NK-92 treated with Interleukin-12 subunit alpha and Interleukin-12 subunit beta, amount 100 ng/mL, for 24 hours (cell line): ENCODE data around the gene UVRAG.

Experiments used
- DNase-seq: peaks from one replicate; lab custom pipeline; 2025; lab: John Stamatoyannopoulos, UW

The UVRAG gene

DNA sequence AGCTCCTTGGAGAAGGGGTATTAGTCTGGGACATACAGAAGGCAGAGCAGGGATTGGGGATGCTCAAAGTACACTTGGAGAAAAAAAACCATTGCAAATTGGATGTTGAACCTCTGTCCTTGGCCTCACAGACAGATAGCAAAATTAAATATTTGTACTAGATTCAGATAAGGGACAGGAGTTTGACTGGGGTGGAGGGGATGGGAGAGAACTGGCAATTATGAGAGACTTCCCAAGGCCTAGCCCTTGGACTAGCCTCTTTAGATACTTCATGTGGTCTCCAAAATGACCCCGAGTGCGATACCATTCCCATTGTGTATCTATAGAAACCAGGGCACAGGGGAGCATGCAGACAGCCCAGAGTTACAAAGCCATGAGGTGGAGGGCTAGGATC is 30.9 kb upstream of the UVRAG start:
- no peak for DNase-seq

DNA sequence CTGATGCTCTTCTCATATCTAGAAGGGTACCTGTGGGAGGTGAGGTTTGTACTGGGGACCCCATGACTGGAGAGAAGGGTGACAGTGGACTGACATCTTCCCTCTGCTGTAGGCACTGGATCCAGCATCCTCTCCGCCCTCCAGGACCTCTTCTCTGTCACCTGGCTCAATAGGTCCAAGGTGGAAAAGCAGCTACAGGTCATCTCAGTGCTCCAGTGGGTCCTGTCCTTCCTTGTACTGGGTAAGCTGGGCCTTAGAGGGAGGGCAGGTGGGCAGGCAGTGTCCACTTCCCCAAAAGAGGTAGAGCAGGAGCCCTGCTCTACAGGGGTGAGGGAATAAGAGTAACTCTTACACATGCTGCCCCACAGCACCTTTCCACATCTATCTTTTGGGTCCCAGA is 30.5 kb upstream of the UVRAG start:
- DNase-seq: no peak

GRCh38 chr11:75785187-75785586 is 29.8 kb upstream of the UVRAG start:
- no peak for DNase-seq

GRCh38 chr11:75786101-75786736 is 28.8 kb upstream of the UVRAG start:
- no peak for DNase-seq

DNA sequence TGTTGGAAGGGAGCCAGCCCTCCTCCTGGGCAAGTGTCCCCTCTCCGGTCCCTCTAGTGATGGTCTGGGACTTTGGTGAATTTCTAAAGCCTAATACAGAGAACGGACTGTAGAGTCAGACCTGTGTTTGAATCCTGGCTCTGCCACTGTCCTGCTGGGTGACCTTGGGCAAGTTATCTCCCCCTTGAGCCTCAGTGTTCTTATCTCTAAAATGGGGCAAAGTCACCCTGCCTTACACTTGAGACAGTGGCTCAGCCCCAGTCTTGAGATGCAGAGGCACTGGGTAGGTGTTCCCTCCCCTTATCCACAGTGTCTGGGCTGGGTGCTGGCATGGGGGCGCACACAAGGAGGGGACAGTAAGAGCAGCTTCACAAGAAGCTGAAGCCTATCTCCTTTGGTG is 25.5 kb upstream of the UVRAG start:
- no peak for DNase-seq

GRCh38 chr11:75790986-75791385 is 24.0 kb upstream of the UVRAG start:
- no peak for DNase-seq

GRCh38 chr11:75792127-75792731 is 22.8 kb upstream of the UVRAG start:
- no peak for DNase-seq

DNA sequence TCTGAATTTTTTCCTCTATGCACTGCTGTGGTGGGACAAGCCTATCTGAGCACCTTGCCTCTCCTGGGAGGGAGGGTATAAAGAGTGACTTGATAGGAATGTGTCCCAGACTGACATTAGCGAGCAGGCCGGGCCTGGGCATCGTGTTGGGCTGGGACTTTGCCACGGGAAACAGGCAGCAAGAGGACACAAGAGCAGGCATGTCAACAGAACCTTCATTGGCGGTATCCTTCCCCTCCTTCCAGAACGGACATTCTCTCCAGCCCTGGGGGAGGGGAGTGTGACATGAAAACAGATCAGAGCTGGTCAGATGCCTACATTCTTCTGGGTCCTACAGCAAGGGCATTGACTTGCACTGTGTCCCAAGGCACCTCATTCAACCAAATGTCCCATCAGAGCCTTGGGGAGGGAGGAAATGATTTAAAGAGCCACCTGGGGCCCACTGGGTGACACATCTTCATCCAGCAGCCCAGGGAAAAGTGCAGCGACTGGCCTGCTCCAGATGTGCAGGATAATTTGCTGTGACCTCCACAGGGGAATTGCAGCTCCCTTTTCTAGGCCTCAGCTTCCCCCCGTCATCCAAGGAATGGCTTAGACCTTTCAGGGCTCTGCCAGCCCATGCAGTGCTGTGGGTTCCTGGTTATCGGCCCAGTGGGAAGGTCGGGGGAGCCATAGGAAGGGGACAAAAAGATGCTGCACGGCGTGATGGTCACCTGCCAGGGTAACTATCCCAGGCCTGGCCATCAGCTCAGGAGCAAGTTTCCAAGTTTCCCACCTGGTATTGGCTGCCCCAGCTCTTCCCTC is 21.8 kb upstream of the UVRAG start:
- DNase-seq: no peak

- DNase-seq: no peak
Observed at GRCh38 chr11:75793966-75794365, 21.0 kb upstream of the UVRAG start.

DNA sequence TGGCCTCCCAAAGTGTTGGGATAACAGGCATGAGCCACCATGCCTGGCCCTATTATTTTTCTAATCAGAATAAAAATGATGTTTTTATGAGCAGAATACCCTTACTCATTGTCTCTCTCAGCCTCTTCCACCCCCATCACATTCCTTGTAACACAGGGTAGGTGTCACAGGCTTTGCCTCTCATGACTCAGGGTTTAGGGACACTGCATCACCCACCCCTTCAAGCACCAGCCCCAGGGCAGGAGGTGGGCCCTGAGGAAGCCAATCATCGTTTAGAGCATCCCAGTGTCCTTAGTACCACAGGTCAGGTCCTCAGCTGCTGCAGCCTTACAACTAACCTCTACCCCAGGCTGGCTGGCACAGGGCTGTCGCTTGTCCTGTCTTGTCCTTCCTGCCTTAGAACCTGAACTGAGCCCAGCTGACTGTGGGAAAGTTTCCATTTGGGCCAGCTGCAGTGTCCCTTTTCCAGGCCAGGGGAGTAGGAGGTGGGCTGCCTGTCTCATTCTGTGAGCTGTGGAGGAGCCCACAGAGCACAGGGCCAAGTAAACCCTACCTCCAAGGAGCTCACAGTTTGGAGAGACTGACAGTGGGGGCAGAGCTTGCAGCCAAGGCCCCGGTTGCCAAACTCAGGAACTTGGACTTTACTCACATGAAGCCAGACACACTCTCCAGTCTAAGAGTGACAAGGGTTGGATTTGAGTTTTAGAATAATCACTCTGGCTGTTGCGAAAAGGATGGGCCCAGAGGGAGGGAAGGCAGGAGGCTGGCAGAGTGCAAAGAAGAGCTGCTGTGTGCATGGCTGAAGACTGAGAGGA is 19.5 kb upstream of the UVRAG start:
- DNase-seq: no peak

DNA sequence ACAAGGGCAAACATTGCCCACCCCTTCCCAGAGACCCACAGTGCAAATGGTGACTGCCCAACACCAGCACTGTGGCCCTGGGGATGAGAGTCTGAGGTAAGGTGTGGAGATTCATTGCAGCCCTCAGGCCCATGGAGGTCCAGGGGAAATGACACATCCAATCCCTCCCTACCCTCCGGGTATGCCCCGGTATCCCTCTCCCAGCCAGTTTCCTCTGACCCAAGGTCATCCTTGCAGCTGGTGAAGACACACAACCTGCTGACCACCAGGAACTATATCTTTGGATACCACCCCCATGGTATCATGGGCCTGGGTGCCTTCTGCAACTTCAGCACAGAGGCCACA is 18.9 kb upstream of the UVRAG start:
- DNase-seq: no peak

DNA sequence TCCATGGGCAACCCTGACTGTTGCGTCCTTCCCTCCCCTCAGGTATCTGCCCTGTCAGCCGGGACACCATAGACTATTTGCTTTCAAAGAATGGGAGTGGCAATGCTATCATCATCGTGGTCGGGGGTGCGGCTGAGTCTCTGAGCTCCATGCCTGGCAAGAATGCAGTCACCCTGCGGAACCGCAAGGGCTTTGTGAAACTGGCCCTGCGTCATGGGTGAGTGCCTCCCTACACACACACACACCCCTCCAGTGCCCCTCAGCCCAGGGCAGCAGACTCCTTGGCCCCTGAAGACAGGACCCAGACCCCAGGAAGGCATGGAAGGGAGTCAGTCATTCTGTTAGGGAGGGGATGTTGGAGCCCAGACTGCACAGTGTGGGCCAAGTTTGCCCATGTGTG is 17.9 kb upstream of the UVRAG start:
- DNase-seq: no peak

DNA sequence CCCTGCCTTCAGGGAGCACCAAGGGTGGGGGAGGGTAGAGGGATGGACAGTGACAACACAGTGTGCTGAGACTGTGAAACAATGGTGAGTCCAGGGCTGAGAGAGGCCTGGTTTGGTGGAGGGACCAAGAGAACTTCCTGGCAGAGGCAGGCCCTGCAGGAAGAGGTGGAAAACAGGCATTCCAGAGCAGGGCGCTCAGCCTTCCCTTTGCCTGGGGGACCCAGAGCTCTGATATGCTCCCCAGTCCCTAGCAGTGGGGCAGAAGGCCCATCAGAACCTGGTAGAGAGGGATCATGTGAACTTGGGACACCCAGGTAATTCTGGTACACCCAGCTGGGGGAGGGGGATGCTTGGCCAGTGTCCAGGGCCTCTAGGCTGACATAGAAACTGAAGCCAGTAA is 17.2 kb upstream of the UVRAG start:
- no peak for DNase-seq

DNA sequence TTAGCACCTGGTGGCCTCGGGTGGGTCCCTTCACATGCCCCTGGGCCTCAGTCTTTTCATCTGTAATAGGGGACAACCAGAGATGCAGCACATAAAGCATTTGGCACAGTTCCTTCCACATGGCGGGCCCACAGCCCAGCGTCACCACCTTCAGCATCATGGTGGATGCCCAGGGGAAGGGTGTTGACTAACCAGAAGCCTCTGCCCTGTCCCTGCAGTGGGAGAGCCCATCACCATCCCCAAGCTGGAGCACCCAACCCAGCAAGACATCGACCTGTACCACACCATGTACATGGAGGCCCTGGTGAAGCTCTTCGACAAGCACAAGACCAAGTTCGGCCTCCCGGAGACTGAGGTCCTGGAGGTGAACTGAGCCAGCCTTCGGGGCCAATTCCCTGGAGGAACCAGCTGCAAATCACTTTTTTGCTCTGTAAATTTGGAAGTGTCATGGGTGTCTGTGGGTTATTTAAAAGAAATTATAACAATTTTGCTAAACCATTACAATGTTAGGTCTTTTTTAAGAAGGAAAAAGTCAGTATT is 14.8 kb upstream of the UVRAG start:
- no peak for DNase-seq

DNA sequence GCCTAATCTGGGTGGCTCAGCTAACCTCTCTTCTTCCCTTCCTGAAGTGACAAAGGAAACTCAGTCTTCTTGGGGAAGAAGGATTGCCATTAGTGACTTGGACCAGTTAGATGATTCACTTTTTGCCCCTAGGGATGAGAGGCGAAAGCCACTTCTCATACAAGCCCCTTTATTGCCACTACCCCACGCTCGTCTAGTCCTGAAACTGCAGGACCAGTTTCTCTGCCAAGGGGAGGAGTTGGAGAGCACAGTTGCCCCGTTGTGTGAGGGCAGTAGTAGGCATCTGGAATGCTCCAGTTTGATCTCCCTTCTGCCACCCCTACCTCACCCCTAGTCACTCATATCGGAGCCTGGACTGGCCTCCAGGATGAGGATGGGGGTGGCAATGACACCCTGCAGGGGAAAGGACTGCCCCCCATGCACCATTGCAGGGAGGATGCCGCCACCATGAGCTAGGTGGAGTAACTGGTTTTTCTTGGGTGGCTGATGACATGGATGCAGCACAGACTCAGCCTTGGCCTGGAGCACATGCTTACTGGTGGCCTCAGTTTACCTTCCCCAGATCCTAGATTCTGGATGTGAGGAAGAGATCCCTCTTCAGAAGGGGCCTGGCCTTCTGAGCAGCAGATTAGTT is 14.2 kb upstream of the UVRAG start:
- no peak for DNase-seq

- DNase-seq: no peak
Observed at GRCh38 chr11:75801362-75802020, 13.5 kb upstream of the UVRAG start.

DNA sequence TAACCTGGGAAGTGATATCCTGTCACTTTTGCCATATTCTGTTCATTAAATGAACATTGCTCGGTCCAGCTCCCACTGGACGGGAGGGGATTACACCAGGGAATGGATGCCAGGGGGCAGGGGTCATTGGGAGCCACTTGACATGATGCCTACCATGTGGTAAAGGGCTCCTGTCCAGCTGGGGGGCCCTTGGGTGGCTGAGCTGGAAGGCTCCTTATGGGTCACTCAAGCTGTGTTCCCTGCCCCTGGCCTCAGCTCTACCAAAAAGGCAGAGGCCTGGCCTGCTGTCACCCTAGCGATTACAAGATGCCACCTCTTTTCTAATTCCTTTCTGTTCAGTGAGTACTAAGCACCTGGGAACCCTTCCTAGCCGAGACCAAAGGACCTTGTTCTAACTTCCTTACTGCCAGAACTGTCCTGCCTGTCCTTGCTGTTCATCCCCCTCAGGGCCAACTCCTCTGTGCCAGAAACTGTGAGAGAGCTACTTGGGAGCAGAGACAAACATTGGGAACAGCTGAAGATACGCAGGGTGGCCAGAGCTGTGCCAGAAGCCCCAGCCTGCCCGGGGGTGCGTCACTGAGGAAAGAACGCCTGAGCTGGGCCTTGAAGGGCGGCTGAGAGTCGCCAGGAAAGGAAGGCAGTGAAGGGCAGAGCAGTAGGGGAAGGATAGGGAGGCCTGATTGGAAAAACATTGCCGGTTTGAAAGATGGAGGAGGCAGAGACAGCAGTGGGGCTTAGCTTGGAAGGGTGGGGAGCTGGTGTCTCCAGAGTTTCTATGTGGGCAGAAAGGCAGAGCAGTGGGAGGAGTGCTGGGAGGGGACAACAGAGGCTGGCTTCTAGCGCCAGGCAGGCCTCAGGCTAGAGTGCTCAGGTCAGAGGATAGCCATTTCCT is 12.7 kb upstream of the UVRAG start:
- no peak for DNase-seq

DNA sequence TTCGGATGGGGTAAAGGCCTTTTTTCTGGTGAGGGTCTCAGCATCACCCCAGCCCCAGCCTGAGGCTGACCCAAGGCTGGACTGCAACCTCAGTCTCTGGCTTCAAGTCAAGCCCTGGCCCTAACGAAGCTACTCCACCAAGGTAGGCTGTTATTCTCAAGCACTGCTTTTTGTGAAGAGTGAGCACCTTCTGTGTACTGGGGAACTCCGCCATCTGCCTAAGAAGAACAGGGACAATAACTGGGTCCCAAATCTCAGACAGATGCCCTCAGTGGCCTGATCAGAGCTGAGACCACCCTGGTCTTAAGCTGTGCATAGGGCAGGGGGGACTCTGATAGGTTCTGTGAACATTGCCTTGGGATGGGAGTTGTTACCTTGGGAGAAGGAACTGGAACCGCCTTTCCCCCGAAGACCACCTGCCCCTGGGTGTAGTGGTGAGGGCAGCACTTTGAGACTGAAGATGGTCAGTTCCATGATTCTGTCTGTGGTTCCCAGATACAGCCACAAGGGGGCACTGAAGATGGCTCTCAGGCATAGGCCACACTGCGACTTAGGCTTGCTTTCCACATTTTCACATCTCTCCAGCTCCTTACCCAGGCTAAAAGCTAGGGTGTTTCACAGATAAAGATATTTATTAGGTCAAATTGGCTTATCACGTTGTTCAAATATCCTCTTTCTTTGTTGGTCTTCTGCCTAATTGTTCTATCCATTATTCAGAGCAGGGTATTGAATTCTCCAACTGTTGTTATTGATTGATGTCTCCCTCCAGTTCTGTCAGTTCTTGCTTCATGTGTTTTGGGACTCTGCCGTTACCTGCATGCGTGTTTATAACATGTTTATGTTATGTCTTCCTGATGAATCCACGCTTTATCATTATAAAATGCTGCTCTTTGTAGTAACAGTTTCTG is 11.8 kb upstream of the UVRAG start:
- DNase-seq: peak; percentile 35

DNA sequence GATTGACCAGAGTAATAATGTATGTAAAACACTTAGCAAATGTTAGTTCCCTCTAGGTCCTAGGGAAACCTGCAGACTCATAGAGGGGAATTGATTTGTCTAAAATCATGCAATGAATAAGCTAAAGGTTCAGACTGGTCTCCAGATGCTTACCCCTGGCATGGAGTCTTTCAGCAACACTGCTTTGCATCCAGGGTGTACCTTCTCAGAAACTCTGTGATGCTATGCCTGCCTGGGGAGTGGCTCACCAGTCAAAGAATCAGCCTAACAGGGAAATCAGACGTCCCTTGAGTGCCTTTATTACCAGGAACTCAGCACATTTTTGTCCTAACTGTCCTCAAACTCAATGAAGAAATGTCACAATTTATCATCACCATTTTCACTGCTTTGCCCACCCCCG is 5.9 kb upstream of the UVRAG start:
- DNase-seq: no peak
